Caco-2 (cell line): ENCODE data around the gene SPACA9. TPM values are rescaled to one million over a fixed set of nuclear protein-coding genes. Genes with fewer than 3 reads are reported as not detected.

Source experiments
- BruUV-seq: library from RNA; stranded (reverse); fragments of 400-500 nt; replicated peaks from 2 replicates; lab custom pipeline; 2021; lab: Mats Ljungman, UMichigan
- CTCF ChIA-PET: fragments of 300-600 bp; sonication (Branson Sonifier 250); formaldehyde crosslinking; loops from one replicate; lab custom pipeline; 2022; ENCODE audit warnings: antibody characterized with exemption; lab: Charles Lee
- POLR2A ChIA-PET: fragments of 300-600 bp; sonication (Branson Sonifier 250); formaldehyde crosslinking; loops from one replicate; lab custom pipeline; 2022; ENCODE audit warnings: antibody characterized with exemption; lab: Charles Lee
- DNase-seq, 2 experiments: peaks; one replicate each; pipeline versions ENCODE4 v3.0.0 to v3.0.0-alpha.2; 2020 to 2022
- H3K27me3 ChIP-seq: replicated peaks from 2 replicates; pipeline ENCODE4 v1.6.0; 2011; ENCODE audit warnings: low read length; ENCODE audit not compliant: control insufficient read depth, insufficient read depth
- H3K36me3 ChIP-seq: 2 replicates; pipeline ENCODE4 v1.5.1; 2011; ENCODE audit warnings: low read length; ENCODE audit not compliant: control insufficient read depth, insufficient read depth
- H3K4me1 ChIP-seq: fragments of 250-450 bp; sonication (Bioruptor Pico); 2 replicates; pipeline ENCODE4 v1.5.1; 2020; ENCODE audit warnings: mild to moderate bottlenecking
- H3K4me3 ChIP-seq: 2 replicates; pipeline ENCODE4 v1.5.1; 2011; ENCODE audit warnings: low read depth, mild to moderate bottlenecking, control low read depth, low read length
- H3K9me3 ChIP-seq: fragments of 250-450 bp; sonication (Bioruptor Pico); 2 replicates; pipeline ENCODE4 v1.5.1; 2020; ENCODE audit warnings: mild to moderate bottlenecking, moderate library complexity
- H3K27ac Mint-ChIP-seq: one replicate; pipeline ENCODE4 v1.8.0; 2022; ENCODE audit warnings: mixed read lengths; ENCODE audit not compliant: unreplicated experiment
- H3K27me3 Mint-ChIP-seq: one replicate; pipeline ENCODE4 v1.8.0; 2022; ENCODE audit warnings: mixed read lengths; ENCODE audit not compliant: insufficient read depth, unreplicated experiment
- H3K36me3 Mint-ChIP-seq: one replicate; pipeline ENCODE4 v1.8.0; 2022; ENCODE audit warnings: mild to moderate bottlenecking, mixed read lengths; ENCODE audit not compliant: insufficient read depth, unreplicated experiment
- H3K4me1 Mint-ChIP-seq: one replicate; pipeline ENCODE4 v1.8.0; 2022; ENCODE audit warnings: low read depth, mixed read lengths; ENCODE audit not compliant: unreplicated experiment
- H3K4me3 Mint-ChIP-seq: one replicate; pipeline ENCODE4 v1.8.0; 2022; ENCODE audit warnings: mild to moderate bottlenecking, moderate library complexity, mixed read lengths; ENCODE audit not compliant: unreplicated experiment
- H3K9me3 Mint-ChIP-seq: one replicate; pipeline ENCODE4 v1.8.0; 2022; ENCODE audit warnings: mixed read lengths; ENCODE audit not compliant: unreplicated experiment
- CTCF ChIP-seq, 2 experiments: fragments of 200-600 bp in 1 of 2; IDR thresholded peaks; 1 replicate in 1 of 2; 2 replicates in 1 of 2; pipeline versions ENCODE4 v1.5.1 to v1.8.0; 2011 to 2022; ENCODE audit warnings: antibody characterized with exemption in 1 of 2, control low read depth in 1 of 2, inconsistent platforms in 1 of 2, low read depth in 1 of 2, low read length in 1 of 2, mild to moderate bottlenecking in 1 of 2, moderate library complexity in 1 of 2; ENCODE audit not compliant: insufficient read depth in 1 of 2, severe bottlenecking in 1 of 2, unreplicated experiment in 1 of 2
- intact Hi-C: fragments of 100-400 bp; cut with micrococcal nuclease; formaldehyde crosslinking; loops from one replicate; pipeline ENCODE4 v1.10.0; 2022; ENCODE audit not compliant: unreplicated experiment
- total RNA-seq: library from RNA; stranded (reverse); gene quantifications from 2 replicates; pipeline ENCODE4 v1.2.3, GENCODE V29; 2022

SPACA9 gene
- total RNA-seq, 1 experiment from 2014 or later: 0.64 TPM

- no peak overlapping the region for H3K27ac Mint-ChIP-seq
Measured at GRCh38 chr9:132857031-132857430, 21.7 kb upstream of the SPACA9 start.

GRCh38 chr9:132857616-132858342, 20.9 kb upstream of the SPACA9 start:
- H3K4me1 ChIP-seq: no peaks in the 10 kb centered on the region
- peak in 1 of 2 experiments; percentile 14 for DNase-seq
- no peak overlapping the region for H3K27ac Mint-ChIP-seq
- CTCF ChIA-PET: no interaction called here
- BruUV-seq: no TSS peak
- H3K4me3 Mint-ChIP-seq: no peak overlapping the region
- POLR2A ChIA-PET: no interaction called here
- H3K36me3 ChIP-seq: no peaks in the 10 kb centered on the region
- TF ChIP-seq CTCF (IDR thresholded peaks at IDR 0.05; ENCODE audit: insufficient read depth in 1 of 2, low read depth in 1 of 2, low read length in 1 of 2, severe bottlenecking in 1 of 2, unreplicated experiment in 1 of 2): peak in 1 of 2 experiments; percentile 16
- H3K9me3 ChIP-seq: no peaks in the 10 kb centered on the region
- H3K27me3 Mint-ChIP-seq: peaks cover 10% of the 10 kb centered on the region
- H3K9me3 Mint-ChIP-seq: no peaks in the 10 kb centered on the region
- no peaks in the 10 kb centered on the region for H3K4me1 Mint-ChIP-seq
- no peak overlapping the region for H3K4me3 ChIP-seq
- H3K36me3 Mint-ChIP-seq: no peaks in the 10 kb centered on the region
- H3K27me3 ChIP-seq: no peaks in the 10 kb centered on the region; the same call in 1 of the 2 replicates
- intact Hi-C loops: no loop called here

More at GRCh38 chr9:132857031-132857430, 21.7 kb upstream of the SPACA9 start:
- intact Hi-C loops: no loop called here
- no peaks in the 10 kb centered on the region for H3K4me1 ChIP-seq
- no peak overlapping the region for H3K4me3 Mint-ChIP-seq
- no peak for TF ChIP-seq CTCF (IDR thresholded peaks at IDR 0.05; ENCODE audit: insufficient read depth in 1 of 2, low read depth in 1 of 2, low read length in 1 of 2, severe bottlenecking in 1 of 2, unreplicated experiment in 1 of 2)
- H3K36me3 Mint-ChIP-seq: no peaks in the 10 kb centered on the region
- no peaks in the 10 kb centered on the region for H3K36me3 ChIP-seq
- no peaks in the 10 kb centered on the region for H3K9me3 Mint-ChIP-seq
- ChIA-PET CTCF (no interaction called here), POLR2A (no interaction called here)
- H3K27me3 ChIP-seq: no peaks in the 10 kb centered on the region; the same call in 1 of the 2 replicates
- no peaks in the 10 kb centered on the region for H3K9me3 ChIP-seq
- peaks cover 10% of the 10 kb centered on the region for H3K27me3 Mint-ChIP-seq
- DNase-seq: no peak
- no peaks in the 10 kb centered on the region for H3K4me1 Mint-ChIP-seq
- BruUV-seq: no TSS peak
- no peak overlapping the region for H3K4me3 ChIP-seq

GRCh38 chr9:132858751-132859150, 19.9 kb upstream of the SPACA9 start:
- Histone ChIP-seq H3K4me3 (no peak overlapping the region), H3K36me3 (no peaks in the 10 kb centered on the region), H3K27me3 (no peaks in the 10 kb centered on the region; the same call in 1 of the 2 replicates), H3K4me1 (no peaks in the 10 kb centered on the region), H3K9me3 (no peaks in the 10 kb centered on the region)
- Mint-ChIP-seq H3K36me3 (no peaks in the 10 kb centered on the region), H3K9me3 (no peaks in the 10 kb centered on the region), H3K27ac (no peak overlapping the region), H3K4me3 (no peak overlapping the region), H3K4me1 (no peaks in the 10 kb centered on the region), H3K27me3 (peaks cover 10% of the 10 kb centered on the region)
- no TSS peak for BruUV-seq
- intact Hi-C loops: no loop called here
- no peak for TF ChIP-seq CTCF (IDR thresholded peaks at IDR 0.05; ENCODE audit: insufficient read depth in 1 of 2, low read depth in 1 of 2, low read length in 1 of 2, severe bottlenecking in 1 of 2, unreplicated experiment in 1 of 2)
- DNase-seq: no peak
- CTCF ChIA-PET: no interaction called here
- POLR2A ChIA-PET: no interaction called here
